GM12864 (cell line): Measurements from ENCODE around the gene CAV1.
"Not testable (repeated sequence)": the region's sequence is repeated elsewhere in the genome, so short reads cannot be mapped to it uniquely, and the experiment has no call there.

ENCODE experiments used
- DNase-seq: peaks from one replicate; pipeline ENCODE4 v3.0.0-alpha.2; 2011; ENCODE audit warnings: low read depth
- H3K4me3 ChIP-seq: 2 replicates; pipeline ENCODE4 v1.5.1; 2011; ENCODE audit warnings: mild to moderate bottlenecking, low read depth, low read length, control low read depth
- TF ChIP-seq, protein P1 (sequence below): IDR thresholded peaks from 2 replicates; pipeline ENCODE4 v1.5.1; 2011; ENCODE audit warnings: low read depth, mild to moderate bottlenecking, moderate library complexity, low read length, control low read depth, inconsistent platforms; ENCODE audit errors: missing control alignments

Gene CAV1

GRCh38 chr7:116585967-116586366 lies 61.1 kb downstream of the CAV1 start:
- H3K4me3 ChIP-seq, result no peak overlapping the region
- no peak for DNase-seq
- TF ChIP-seq, protein P1, sequence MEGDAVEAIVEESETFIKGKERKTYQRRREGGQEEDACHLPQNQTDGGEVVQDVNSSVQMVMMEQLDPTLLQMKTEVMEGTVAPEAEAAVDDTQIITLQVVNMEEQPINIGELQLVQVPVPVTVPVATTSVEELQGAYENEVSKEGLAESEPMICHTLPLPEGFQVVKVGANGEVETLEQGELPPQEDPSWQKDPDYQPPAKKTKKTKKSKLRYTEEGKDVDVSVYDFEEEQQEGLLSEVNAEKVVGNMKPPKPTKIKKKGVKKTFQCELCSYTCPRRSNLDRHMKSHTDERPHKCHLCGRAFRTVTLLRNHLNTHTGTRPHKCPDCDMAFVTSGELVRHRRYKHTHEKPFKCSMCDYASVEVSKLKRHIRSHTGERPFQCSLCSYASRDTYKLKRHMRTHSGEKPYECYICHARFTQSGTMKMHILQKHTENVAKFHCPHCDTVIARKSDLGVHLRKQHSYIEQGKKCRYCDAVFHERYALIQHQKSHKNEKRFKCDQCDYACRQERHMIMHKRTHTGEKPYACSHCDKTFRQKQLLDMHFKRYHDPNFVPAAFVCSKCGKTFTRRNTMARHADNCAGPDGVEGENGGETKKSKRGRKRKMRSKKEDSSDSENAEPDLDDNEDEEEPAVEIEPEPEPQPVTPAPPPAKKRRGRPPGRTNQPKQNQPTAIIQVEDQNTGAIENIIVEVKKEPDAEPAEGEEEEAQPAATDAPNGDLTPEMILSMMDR, result no peak

DNA sequence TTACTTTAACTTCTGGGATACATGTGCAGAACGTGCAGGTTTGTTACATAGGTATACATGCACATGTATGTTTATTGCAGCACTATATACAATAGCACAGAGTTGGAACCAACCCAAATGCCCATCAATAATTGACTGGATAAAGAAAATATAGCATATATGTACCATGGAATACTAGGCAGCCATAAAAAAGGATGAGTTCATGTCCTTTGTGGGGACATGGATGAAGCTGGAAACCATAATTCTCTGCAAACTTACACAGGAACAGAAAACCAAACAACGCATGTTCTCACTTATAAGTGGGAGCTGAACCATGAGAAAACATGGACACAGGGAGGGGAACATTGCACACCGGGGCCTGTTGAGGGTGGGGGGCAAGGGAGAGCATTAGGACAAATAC lies 62.4 kb downstream of the CAV1 start:
- not testable (repeated sequence) for H3K4me3 ChIP-seq, DNase-seq

DNA sequence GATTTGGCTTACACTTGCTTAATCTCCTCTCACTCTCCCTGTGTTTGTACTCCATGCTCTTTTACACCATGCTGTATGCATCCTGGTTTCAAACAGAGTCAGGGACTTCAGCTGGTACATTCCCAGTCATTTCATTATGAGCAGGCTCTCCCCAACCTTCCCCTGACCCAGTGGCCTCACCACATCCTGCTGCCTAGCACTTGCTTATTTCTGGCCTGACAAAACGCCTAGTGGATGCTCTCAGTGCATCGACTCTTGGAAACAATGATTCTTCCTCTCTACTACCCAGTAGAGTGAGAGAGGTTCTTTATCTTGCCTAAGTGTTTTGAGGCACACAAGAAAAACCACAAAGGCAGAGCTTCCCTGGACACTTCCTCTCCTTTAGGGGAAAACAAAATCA lies 63.4 kb downstream of the CAV1 start:
- no peak overlapping the region for H3K4me3 ChIP-seq
- TF ChIP-seq, protein P1, result no peak
- DNase-seq, result no peak

DNA sequence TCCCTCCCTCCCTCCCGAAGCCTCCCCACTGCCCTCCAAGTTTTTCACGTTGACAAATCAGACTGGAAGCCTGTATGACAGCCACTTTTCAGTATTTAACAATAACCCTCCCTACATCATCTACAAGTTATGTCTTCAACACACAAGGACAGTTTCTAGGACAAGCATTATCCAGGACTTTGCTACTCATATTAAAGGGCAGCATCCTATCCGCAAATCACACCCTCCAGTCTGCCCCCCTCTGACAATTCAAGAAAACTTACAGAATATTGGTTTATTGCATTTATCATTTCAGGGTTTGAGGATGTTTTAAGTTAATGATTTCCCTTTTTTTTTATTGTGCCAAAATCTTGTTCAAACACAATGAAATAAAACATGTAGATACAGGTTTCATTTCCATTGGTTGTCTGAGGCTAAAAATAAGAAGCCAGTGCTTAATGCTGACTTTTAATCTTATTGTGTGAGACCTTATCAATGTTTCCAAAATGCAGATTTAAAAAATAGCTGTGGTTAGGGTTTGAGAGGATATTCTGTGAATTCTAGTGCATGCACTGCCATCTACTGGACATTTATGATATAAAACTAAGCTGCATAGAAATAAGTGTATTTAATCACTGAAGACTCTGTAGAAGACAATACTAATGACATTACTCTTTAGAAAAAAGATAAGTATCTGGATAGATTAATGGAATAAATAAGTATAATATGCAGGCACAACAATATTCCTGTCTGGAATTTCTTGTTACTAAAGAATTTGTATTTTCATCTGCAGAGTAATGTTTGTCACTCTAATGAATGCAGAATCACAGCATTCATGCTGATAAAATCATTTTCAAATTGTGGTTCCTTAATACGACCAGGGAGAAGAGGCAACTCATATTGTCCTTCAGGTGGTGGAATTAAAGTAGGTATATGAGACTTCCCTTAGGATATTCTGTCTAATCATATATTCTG lies 64.1 kb downstream of the CAV1 start:
- TF ChIP-seq, protein P1, result no peak
- no peak overlapping the region for H3K4me3 ChIP-seq
- DNase-seq, result no peak

DNA sequence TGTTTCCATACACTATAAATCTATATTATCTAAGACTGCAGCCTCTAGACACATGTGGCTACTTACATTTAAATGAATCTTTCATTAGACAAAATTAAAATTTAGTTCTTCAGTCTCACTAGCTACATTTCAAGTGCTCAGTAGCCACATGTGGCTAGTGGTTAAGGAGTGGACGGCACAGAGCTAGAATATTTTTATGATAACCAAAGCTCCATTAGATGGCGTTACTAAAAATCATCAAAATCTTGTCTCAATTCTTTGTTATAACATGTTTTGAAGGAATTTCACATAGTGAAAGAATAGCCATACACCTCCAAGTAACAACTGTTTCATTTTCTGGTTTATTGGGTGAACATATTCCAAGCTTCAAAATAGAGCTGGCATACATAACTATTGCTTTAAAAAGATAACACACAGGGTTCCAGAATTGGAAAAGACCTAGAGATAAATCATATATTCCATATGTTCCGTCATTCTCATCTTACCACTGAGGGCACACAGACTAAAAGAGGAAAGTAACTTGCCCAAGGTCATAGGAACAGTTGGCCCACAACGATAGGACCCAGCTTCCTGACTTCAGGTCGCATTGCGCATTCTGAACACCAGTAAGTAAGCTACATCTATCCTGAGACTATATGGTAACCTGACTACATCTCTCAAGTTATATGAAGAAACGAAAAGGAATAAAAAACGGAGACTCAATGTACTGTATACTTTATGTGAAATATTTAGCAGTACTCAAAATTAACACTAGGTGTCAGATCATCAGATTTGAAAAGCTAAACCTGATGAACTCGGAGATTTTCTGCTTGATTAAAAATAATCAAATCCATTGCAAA lies 66.6 kb downstream of the CAV1 start:
- H3K4me3 ChIP-seq, result no peak overlapping the region
- no peak for DNase-seq
- TF ChIP-seq, protein P1, result peak; percentile 39

DNA sequence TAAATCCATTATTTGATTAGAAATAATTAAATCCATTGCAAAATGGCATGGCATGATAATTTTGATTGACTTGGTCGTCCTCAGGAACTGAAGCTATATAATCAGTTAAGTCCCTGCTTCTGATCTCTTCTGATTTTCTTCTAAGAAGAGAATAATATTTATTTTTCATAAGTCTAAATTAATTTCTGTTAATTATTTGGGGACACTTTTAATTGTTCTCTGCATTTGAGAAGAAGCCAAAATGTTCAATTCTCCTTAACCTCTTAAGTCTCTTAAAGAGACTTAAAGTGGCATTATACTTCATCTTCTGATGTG lies 67.2 kb downstream of the CAV1 start:
- no peak for DNase-seq
- TF ChIP-seq, protein P1, result no peak
- H3K4me3 ChIP-seq, result no peak overlapping the region

DNA sequence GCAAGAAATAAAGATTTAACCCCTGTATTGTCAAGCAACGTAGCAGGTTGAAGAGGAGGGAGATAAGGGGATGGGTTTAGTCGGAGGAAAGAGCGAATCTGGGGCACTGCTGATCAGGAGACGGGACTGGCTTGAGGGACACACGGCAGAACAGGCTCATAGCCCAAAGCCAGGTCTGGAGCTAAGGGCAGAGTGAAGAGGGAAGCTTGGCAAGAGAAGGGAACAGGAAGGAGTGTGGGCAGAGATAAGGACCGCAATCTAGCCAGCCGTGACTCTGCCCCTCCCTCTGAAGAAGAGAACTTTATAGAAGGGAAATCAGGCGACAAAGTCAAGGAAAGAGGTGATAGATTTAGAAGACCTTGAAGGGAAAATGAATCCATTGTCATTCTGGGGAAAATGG lies 67.6 kb downstream of the CAV1 start:
- no peak for DNase-seq
- H3K4me3 ChIP-seq, result no peak overlapping the region
- TF ChIP-seq, protein P1, result no peak
